ENCODE results near the gene PNPLA7. TPM values are rescaled to one million over a fixed set of nuclear protein-coding genes. Genes with fewer than 3 reads are reported as not detected.

Gene PNPLA7
- total RNA-seq, 1 experiment from 2014 or later = 1.8 TPM

DNA sequence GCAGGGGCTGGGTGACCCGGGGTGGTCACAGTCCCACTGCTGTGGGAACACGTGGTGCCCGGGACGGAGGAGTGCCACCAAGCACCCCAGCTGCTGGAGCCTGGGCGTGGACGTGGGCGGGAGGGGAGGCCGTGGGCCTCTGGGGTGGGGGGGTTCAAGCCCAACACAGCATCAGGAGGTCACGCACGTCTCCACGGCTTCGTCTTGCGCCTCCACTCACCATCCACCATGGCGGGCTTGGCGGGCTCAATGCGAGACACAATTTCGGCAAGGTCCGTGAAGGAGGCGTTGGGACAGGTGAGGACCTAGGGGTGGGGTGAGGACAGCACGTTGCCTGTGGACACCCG is 88.9 kb downstream of the PNPLA7 start:
- H2AFZ ChIP-seq (ENCODE audit: low read depth, low read length, poor library complexity, severe bottlenecking) = no peak overlapping the region
- POLR2A ChIA-PET = interaction anchor here (0.7 kb wide), 1 partner anchor 20 kb away, joined by 3 read pairs; the partner anchor contains the start of gene ENTPD8
- no TSS peak for BruUV-seq (replicated peaks)

DNA sequence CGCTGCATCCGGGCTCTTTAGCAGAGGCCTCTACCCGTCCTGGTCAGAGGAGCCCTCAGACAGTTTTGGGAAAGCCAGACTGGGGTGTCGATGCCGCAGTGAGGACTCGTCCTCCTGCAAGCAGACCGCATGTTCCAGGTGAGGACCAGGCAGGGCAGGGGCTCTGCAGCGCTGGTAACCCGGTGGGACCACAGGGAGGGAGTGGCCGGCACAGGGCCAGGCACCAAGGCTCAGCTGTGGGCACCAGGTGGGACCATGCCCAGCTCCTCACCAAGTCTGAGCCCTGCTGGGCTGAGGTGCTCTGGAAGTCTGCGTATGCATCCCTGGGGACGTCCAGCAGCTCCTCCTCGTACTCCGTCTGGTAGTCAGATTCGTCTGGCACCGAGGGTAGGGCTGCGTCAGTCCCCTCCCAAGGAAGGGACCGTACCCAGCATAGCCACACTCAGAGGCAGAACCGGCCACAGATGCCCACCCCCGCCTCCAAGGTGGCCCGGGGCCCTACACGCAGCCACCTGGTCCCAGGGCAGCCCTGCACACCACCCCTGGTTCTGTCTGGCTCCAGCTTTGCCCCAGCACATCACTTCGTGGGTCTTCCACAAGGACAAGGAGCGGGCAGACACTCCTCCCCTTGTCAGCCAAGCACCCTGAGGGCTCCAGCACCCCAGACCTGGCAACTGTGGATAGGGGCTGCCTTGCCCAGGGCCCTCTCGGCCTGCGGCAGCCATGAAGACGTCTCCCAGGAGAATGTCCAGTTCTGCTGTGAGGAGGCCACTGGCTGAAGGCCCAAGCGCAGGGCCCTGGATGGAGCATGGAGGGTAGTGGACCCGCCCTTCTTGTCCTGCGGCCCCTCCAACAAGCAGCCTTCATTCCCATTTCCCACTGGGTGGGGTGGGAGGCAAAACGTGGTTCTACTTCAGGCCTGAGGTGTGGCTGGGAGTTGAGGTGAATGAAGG is 89.6 kb downstream of the PNPLA7 start:
- no peak overlapping the region for H2AFZ ChIP-seq (ENCODE audit: low read depth, low read length, poor library complexity, severe bottlenecking)
- DNase-seq (ENCODE audit: low read depth, low spot score) (no peak), ATAC-seq (no peak)
- TF ChIP-seq ELF1 (IDR thresholded peaks at IDR 0.05; ENCODE audit: borderline replicate concordance, low read depth) (no peak), ZNF274 (IDR thresholded peaks at IDR 0.05; ENCODE audit: low read depth, low read length) (no peak), EZH2 (IDR thresholded peaks at IDR 0.05) (no peak), EZH2phosphoT487 (IDR thresholded peaks at IDR 0.05; ENCODE audit: borderline replicate concordance) (no peak), CEBPB (IDR thresholded peaks at IDR 0.05; ENCODE audit: low read depth) (no peak), YY1 (IDR thresholded peaks at IDR 0.05; ENCODE audit: extremely low read depth, insufficient replicate concordance, low read depth, low read length) (no peak), CBX3 (IDR thresholded peaks at IDR 0.05; ENCODE audit: low read depth) (no peak), SRF (IDR thresholded peaks at IDR 0.05; ENCODE audit: low read depth) (no peak), SP1 (IDR thresholded peaks at IDR 0.05; ENCODE audit: low read depth) (no peak), TCF7L2 (IDR thresholded peaks at IDR 0.05; ENCODE audit: borderline replicate concordance, extremely low read depth, insufficient read depth, insufficient read length) (no peak), RAD21 (IDR thresholded peaks at IDR 0.05; ENCODE audit: low read depth) (no peak), SIN3A (IDR thresholded peaks at IDR 0.05; ENCODE audit: low read depth) (no peak), POLR2AphosphoS5 (IDR thresholded peaks at IDR 0.05; ENCODE audit: low read depth, low read length) (no peak)
- TF ChIP-seq, protein P1, sequence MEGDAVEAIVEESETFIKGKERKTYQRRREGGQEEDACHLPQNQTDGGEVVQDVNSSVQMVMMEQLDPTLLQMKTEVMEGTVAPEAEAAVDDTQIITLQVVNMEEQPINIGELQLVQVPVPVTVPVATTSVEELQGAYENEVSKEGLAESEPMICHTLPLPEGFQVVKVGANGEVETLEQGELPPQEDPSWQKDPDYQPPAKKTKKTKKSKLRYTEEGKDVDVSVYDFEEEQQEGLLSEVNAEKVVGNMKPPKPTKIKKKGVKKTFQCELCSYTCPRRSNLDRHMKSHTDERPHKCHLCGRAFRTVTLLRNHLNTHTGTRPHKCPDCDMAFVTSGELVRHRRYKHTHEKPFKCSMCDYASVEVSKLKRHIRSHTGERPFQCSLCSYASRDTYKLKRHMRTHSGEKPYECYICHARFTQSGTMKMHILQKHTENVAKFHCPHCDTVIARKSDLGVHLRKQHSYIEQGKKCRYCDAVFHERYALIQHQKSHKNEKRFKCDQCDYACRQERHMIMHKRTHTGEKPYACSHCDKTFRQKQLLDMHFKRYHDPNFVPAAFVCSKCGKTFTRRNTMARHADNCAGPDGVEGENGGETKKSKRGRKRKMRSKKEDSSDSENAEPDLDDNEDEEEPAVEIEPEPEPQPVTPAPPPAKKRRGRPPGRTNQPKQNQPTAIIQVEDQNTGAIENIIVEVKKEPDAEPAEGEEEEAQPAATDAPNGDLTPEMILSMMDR (IDR thresholded peaks at IDR 0.05 in 2 of 3, conservative IDR thresholded peaks at IDR 0.05 in 1 of 3; ENCODE audit: borderline replicate concordance in 1 of 3, insufficient read depth in 1 of 3, low read depth in 2 of 3, low read length in 2 of 3) = no peak
- H4K20me1 ChIP-seq (ENCODE audit: insufficient read depth) = no peaks in the 10 kb centered on the region
- H3K27ac ChIP-seq (ENCODE audit: low read depth, low read length) = peak overlapping the region; percentile 81
- H3K4me3 ChIP-seq (replicated peaks in 1 of 2; ENCODE audit: low read depth in 1 of 2, low read length in 2 of 2) = no peak overlapping the region
- H3K27me3 ChIP-seq (ENCODE audit: insufficient read depth, low read length) = no peaks in the 10 kb centered on the region
- ChIA-PET CTCF (no interaction called here), POLR2A (no interaction called here), RAD21 (ENCODE audit: low non-redundant PET in 1 of 2, low total read pairs in 2 of 2, uncharacterized antibody in 2 of 2, unreplicated experiment in 2 of 2) (no interaction called here)
- H3K4me1 ChIP-seq (ENCODE audit: control insufficient read depth in 1 of 2, insufficient read depth in 2 of 2, low read length in 2 of 2) = peaks cover 19 to 53% of the 10 kb centered on the region in 2 experiments
- H3K9me2 ChIP-seq (ENCODE audit: insufficient read depth) = no peaks in the 10 kb centered on the region
- no peak overlapping the region for H3K9ac ChIP-seq (ENCODE audit: low read length)
- intact Hi-C loops (cut with micrococcal nuclease) = no loop called here
- peaks cover 31% of the 10 kb centered on the region for H3K79me2 ChIP-seq (ENCODE audit: insufficient read depth, low read length)
- no peaks in the 10 kb centered on the region for H3K9me3 ChIP-seq (ENCODE audit: control insufficient read depth in 1 of 2, insufficient read depth in 1 of 2, low read depth in 1 of 2, low read length in 2 of 2)
- no TSS peak for BruUV-seq (replicated peaks)
- peaks cover 9 to 19% of the 10 kb centered on the region in 2 experiments; a peak in 2 of 4 replicates for H3K36me3 ChIP-seq (ENCODE audit: control insufficient read depth in 1 of 2, insufficient read depth in 2 of 2, low read length in 2 of 2)
- no peak overlapping the region for H3K4me2 ChIP-seq (ENCODE audit: low read length)

More for the DNA sequence above, 88.9 kb downstream of the PNPLA7 start:
- Histone ChIP-seq H3K9me2 (ENCODE audit: insufficient read depth) (no peaks in the 10 kb centered on the region), H3K27ac (ENCODE audit: low read depth, low read length) (no peak overlapping the region; the same call in 1 of the 2 replicates), H3K4me1 (ENCODE audit: control insufficient read depth in 1 of 2, insufficient read depth in 2 of 2, low read length in 2 of 2) (peaks cover 19 to 46% of the 10 kb centered on the region in 2 experiments), H3K36me3 (ENCODE audit: control insufficient read depth in 1 of 2, insufficient read depth in 2 of 2, low read length in 2 of 2) (peaks cover 7 to 12% of the 10 kb centered on the region in 2 experiments; a peak in 2 of 4 replicates), H3K4me2 (ENCODE audit: low read length) (peak overlapping the region; percentile 65), H3K79me2 (ENCODE audit: insufficient read depth, low read length) (peaks cover 25% of the 10 kb centered on the region), H3K4me3 (replicated peaks in 1 of 2; ENCODE audit: low read depth in 1 of 2, low read length in 2 of 2) (no peak overlapping the region), H3K9ac (ENCODE audit: low read length) (peak overlapping the region; percentile 4; the same call in 1 of the 2 replicates), H3K9me3 (ENCODE audit: control insufficient read depth in 1 of 2, insufficient read depth in 1 of 2, low read depth in 1 of 2, low read length in 2 of 2) (no peaks in the 10 kb centered on the region), H3K27me3 (ENCODE audit: insufficient read depth, low read length) (no peaks in the 10 kb centered on the region), H4K20me1 (ENCODE audit: insufficient read depth) (no peaks in the 10 kb centered on the region)
- TF ChIP-seq SRF (IDR thresholded peaks at IDR 0.05; ENCODE audit: low read depth) (no peak), YY1 (IDR thresholded peaks at IDR 0.05; ENCODE audit: extremely low read depth, insufficient replicate concordance, low read depth, low read length) (no peak), ELF1 (IDR thresholded peaks at IDR 0.05; ENCODE audit: borderline replicate concordance, low read depth) (no peak), TCF7L2 (IDR thresholded peaks at IDR 0.05; ENCODE audit: borderline replicate concordance, extremely low read depth, insufficient read depth, insufficient read length) (no peak), SIN3A (IDR thresholded peaks at IDR 0.05; ENCODE audit: low read depth) (no peak), FOSL1 (IDR thresholded peaks at IDR 0.05; ENCODE audit: low read depth) (no peak), EGR1 (IDR thresholded peaks at IDR 0.05; ENCODE audit: low read depth) (no peak)
- ChIA-PET RAD21 (ENCODE audit: low non-redundant PET in 1 of 2, low total read pairs in 2 of 2, uncharacterized antibody in 2 of 2, unreplicated experiment in 2 of 2) (no interaction called here), CTCF (no interaction called here)
- no peak for DNase-seq (ENCODE audit: low read depth, low spot score)
- ATAC-seq = no peak
- intact Hi-C loops (cut with micrococcal nuclease) = no loop called here
